GM23248 (cell line): ENCODE data around the gene MRPS7.
"Not testable (repeated sequence)": the region's sequence is repeated elsewhere in the genome, so short reads cannot be mapped to it uniquely, and the experiment has no call there.

ENCODE experiments used
- EZH2 ChIP-seq: fragments of 200-600 bp; sonication (generic); IDR thresholded peaks from 2 replicates; pipeline ENCODE4 v1.6.1; 2018; ENCODE audit warnings: antibody characterized with exemption, mild to moderate bottlenecking; ENCODE audit not compliant: insufficient read depth, poor library complexity, severe bottlenecking
- EZH2phosphoT487 ChIP-seq: fragments of 200-600 bp; sonication (generic); IDR thresholded peaks from 2 replicates; pipeline ENCODE4 v1.6.1; 2018; ENCODE audit warnings: antibody characterized with exemption, moderate library complexity, mild to moderate bottlenecking, low read depth; ENCODE audit not compliant: insufficient read depth

GRCh38 chr17:75280189-75280588 is 18.5 kb downstream of the MRPS7 start:
- not testable (repeated sequence) for TF ChIP-seq EZH2, EZH2phosphoT487
